Measurements from ENCODE around the gene IL26.
"Not testable (repeated sequence)": the region's sequence is repeated elsewhere in the genome, so short reads cannot be mapped to it uniquely, and the experiment has no call there.

The IL26 gene

GRCh38 chr12:68240079-68240478 is 14.5 kb upstream of the IL26 start:
- no peak for DNase-seq (ENCODE audit: low read depth in 2 of 2)

DNA sequence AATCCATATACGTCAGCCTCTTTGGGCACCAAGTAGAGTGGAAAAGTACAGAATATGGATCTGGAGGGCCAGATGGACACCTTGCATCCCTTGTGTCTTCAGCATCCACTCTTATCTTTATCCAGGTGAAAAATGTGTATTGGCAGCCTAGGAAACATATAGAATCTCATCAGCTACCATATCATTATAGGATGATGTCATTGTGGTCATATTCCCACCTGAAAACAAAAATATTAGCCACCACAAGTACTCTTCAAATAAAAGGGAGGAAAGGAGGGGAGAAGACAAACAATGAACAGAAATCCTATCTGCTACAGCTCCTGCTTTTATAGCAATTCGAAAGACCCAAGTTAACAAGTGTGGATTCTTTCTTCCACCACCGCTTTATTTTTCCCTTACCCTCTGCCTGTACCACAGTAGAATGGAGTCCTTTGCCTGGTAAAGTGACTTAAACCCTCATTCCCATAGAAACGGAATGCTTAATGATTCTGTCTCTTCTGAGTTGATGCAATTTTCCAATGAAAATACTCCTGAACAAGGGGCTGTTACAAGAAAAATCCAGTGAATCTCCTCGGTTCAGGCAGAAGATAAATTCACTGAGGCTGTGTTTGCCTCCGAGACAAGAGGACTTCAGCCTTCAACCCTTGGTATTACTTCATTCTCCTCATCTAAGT is 13.8 kb upstream of the IL26 start:
- DNase-seq (ENCODE audit: low read depth in 2 of 2) = no peak

DNA sequence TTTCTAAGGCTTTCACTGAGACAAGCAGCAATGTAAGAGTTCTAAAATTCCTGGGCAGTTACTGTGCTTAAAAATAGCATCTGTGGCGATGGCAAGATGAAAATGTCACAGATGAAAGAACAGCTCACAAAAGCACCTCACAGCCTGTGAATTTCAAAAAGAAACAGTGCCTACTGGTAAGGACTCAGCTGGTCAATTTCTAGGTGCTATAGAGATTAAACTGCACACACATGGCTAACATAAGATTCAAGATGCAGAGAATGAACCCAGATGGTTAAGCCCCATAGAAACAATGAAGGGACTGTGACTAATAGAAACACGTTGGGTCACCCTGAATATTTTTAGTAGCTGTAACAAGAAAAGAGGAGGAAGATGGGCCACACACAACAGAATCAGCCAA is 12.0 kb upstream of the IL26 start:
- DNase-seq (ENCODE audit: low read depth in 2 of 2) = no peak

DNA sequence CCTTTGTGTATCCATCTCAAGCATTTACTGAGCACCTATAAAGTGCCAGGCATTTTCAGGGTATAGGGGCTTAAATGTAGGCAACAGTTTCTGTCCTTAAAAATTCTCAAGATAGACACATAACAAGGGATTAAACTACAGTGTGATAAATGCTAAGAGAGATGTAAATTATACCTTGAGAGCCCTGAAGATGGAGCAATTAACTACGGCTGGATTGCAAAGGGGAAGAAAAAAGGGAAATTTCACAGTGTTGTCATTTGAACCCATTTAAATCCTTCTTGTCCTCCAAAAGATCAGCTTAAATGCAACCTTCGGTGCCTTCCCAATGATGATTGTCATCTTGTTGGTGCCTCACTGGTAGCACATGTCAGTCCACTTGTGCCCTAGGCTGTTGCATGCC is 11.5 kb upstream of the IL26 start:
- DNase-seq (ENCODE audit: low read depth in 2 of 2) = no peak

GRCh38 chr12:68236421-68237059 is 10.9 kb upstream of the IL26 start:
- DNase-seq (ENCODE audit: low read depth in 2 of 2) = no peak

- DNase-seq (ENCODE audit: low read depth in 2 of 2) = no peak
Measured at GRCh38 chr12:68235576-68235975, 10.0 kb upstream of the IL26 start.

GRCh38 chr12:68234140-68234539 is 8.5 kb upstream of the IL26 start:
- no peak for DNase-seq (ENCODE audit: low read depth in 2 of 2)

DNA sequence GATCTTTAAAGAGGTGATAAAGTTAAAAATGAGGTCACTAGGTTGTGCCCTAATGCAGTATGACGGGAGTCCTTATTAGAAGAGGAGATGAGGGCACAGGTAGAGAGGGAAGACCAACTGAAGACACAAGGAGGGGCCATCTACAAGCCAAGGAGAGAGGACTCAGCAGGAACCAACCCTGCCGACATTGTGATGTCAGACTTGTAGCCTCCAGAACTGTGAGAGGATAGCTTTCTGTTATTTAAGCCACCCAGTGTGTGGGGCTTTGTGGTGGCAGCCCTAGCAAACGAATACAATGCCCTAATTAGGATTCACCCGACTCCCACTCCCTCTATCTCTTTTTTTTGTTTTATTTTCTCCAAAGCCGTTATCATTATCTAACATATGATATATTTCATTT is 7.9 kb upstream of the IL26 start:
- DNase-seq (ENCODE audit: low read depth in 2 of 2) = no peak

- DNase-seq (ENCODE audit: low read depth in 2 of 2) = no peak
Measured at GRCh38 chr12:68231691-68232090, 6.1 kb upstream of the IL26 start.

DNA sequence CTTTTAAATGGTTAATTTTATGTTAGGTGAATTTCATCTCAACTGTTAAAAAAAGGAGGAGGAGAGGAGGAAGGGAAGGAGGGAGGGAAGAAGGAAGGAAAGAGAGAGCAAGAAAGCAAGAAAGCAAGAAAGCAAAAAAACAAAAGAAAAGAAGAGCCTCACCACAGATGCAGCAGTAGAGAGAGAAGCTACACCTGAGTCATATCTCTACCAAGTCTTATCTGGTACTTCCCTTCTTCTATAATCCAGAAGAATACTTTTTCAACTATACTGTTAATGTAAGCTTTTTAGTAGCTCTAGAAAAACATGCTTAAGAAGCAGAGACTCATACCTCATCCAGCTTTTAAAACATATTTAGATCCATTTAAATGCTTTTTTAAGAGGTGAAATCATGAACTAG is 5.6 kb upstream of the IL26 start:
- no peak for DNase-seq (ENCODE audit: low read depth in 2 of 2)

GRCh38 chr12:68229956-68230355 is 4.3 kb upstream of the IL26 start:
- DNase-seq (ENCODE audit: low read depth in 2 of 2) = no peak

DNA sequence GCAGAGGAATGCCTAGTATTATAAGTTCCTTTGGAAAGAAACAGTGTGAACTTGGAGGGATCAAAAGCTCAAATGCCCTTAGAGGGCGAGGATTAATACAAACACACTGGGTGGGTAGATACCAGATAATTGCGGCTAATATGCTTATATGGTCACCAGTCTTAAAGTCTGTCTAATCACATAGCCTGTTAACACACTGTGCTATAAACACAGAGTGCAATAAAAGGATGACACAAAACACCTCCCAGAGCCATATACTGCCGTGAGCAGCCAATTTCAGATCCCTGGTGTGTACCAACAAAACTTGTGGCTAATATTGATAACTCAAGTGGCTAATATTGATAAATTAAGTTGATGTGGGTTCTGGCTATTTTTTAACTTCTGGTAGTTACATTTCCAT is 1.7 kb upstream of the IL26 start:
- no peak for DNase-seq (ENCODE audit: low read depth in 2 of 2)

GRCh38 chr12:68224613-68225285 is 861 bp downstream of the IL26 start:
- no peak for DNase-seq (ENCODE audit: low read depth in 2 of 2)

DNA sequence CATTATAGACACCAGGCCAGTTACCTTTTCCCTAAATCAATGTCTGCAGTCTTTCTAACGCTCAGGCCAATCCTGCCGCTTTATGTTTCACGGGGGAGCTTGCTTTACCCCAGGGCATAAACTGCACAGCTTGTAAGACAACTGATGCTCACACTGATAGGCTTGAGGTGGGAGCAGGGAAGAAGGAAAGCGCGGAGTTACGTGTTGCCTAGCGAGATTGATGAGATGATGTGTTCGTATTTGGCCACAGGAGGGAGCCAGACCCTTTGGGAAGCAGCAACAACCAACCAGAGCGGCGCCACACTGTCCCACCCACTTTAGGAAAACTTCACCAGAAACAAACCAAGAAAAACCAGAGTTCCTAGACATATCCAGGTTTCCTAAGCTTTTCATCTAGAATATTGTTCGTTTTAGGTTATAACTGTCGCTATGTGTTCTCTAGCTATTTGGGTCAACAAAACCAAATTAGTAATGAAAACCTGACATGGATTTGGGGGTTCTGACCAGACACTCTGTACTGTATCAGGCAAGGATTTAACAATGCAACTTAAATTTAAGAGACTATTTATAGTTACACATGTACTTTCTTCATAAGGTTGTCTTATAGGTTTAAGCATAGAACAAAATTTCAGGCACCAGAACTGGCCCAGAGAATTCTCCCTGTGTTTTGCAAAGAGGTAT is 2.4 kb downstream of the IL26 start:
- peak in 1 of 2 donors; percentile 43 for DNase-seq (ENCODE audit: low read depth in 2 of 2)

- DNase-seq (ENCODE audit: low read depth in 2 of 2) = no peak
Measured at GRCh38 chr12:68222326-68222725, 3.3 kb downstream of the IL26 start.

GRCh38 chr12:68221497-68221896 is 4.1 kb downstream of the IL26 start:
- no peak for DNase-seq (ENCODE audit: low read depth in 2 of 2)

GRCh38 chr12:68210875-68211274 is 14.7 kb downstream of the IL26 start:
- DNase-seq (ENCODE audit: low read depth in 2 of 2) = no peak

GRCh38 chr12:68209048-68209728 is 16.4 kb downstream of the IL26 start:
- DNase-seq (ENCODE audit: low read depth in 2 of 2) = not testable (repeated sequence)

GRCh38 chr12:68207276-68207675 is 18.3 kb downstream of the IL26 start:
- DNase-seq (ENCODE audit: low read depth in 2 of 2) = no peak

GRCh38 chr12:68206446-68206845 is 19.2 kb downstream of the IL26 start:
- DNase-seq (ENCODE audit: low read depth in 2 of 2) = no peak

GRCh38 chr12:68203460-68203875 is 22.1 kb downstream of the IL26 start:
- DNase-seq (ENCODE audit: low read depth in 2 of 2) = no peak

DNA sequence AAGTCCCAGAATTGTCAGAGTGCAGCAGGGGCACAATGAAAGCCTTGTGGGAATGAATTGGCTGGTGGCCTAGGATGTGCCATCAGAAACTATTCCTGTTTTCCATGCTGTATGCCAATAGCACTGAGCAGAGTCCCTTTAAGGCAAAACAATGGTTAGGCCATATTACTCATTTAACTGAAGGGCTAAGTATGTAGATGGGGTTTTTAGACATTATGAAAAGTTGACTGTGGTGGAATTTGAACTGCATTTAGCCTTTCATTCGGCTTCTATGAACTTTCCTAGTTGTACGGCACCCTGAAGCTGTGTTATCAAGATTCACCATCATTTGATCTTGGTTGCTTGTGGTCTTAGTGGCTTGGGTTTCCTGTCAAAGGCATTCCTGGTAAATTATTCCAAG is 24.8 kb downstream of the IL26 start:
- DNase-seq (ENCODE audit: low read depth in 2 of 2) = no peak

Measured in stimulated activated CD8-positive, alpha-beta memory T cell treated with anti-CD3 and anti-CD28 coated beads, Interleukin-2, amount 100 ng/mL, for 1 hour (primary cell).